ENCODE results near the gene MAPK8IP2.

MAPK8IP2 gene

DNA sequence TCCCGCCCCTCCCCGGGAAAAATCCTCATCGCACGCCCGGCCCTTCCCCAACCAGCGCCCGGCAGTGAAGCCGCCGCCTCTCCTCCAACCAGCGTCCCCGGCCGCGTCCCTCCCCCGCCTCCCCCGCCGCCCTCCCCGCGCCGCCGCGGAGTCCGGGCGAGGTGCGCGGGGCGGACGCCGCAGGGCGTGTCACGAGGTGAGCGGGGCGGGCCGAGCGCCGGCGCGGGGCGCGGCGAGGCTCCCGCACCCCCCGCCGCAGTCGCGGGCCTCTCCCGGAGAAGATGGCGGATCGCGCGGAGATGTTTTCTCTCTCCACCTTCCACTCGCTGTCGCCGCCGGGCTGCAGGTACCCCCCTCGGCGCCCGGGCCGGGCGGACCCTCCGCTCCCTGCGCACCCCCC is at the start of gene MAPK8IP2:
MAPK8IP2 (plus strand) TSS at position 256 of the 400 bp plus-strand sequence; CDS start at position 282, 26 bp downstream.
- peak; percentile 88 for DNase-seq

DNA sequence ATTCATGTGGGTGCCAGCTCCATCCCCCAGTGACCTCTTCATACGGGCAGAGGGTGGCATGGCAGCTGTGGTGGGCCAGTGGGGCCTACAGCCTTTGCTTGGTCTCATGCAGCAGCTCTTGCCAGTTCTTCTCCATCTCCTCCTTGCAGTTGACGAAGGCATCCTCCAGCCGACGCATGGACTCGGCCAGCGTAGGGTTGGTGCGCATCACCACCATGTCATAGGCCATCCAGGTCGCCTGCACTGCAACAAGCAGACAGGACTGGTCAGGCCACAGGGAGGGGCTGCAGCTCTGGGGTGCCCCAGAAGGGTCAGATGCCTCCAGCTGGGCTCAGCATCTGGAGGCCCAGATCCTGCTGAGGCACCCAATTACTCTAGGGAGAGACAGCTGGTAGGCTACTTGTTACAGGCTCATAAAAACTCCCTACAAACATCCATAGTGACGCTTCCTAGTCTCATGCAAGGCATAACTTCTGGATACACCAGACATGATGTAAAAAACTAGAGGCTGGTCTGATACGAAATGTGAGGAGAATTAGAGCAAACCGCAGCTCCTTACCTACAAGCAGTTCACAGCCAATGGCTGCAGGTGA is 49.3 kb upstream of the MAPK8IP2 start:
- DNase-seq: no peak

DNA sequence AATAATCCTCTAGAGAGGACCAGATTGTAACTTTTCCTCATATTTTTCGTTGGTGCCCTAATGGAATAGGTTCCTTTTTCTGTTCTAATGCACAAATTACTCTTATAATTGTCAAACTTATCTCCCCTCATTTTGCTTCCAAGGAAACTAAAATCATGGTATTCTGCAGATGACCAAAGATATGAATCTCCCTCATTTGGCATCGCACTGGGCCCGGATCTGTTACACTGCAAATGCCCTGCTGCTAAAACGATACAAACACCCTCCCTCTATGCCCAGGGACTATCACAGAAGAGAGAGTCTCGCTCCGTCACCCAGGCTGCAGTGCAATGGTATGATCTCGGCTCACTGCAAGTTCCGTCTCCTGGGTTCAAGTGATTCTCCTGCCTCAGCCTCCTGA is 47.3 kb upstream of the MAPK8IP2 start:
- no peak for DNase-seq

DNA sequence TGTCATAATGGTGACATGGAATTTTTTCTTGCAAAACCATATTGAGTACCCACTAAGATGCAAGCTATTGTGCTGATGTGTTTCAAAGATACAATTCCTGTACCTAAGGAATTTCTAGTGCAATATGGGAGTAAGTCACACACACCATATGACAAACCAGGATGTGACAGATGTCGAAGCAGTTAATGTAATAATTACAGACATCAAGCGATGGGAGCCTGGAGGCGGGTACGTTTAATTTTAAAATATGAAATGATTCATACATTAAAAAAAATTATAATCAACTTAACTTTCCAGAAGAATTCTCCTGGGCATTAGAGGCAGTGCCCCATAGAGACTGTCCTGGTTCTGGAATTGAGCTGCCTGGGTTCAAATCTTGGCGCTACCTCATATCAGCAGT is 43.9 kb upstream of the MAPK8IP2 start:
- DNase-seq: no peak

DNA sequence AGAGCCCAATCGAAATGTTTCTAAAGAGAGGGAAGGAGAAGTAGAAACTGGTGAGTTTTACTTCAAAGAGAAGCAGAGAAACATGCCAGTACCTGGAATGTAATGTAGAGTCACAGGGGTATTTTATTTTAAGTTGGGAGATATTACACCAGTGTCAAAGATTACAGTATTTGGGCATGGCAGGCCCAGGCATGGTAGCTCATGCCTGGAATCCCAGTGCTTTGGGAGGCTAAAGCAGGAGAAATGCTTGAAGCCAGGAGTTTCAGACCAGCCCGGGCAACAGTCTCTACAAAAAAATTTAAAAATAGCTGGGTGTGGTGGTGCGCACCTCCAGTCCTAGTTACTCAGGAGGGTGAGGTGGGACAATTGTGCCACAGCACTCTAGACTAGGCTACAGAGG is 40.6 kb upstream of the MAPK8IP2 start:
- DNase-seq: no peak

DNA sequence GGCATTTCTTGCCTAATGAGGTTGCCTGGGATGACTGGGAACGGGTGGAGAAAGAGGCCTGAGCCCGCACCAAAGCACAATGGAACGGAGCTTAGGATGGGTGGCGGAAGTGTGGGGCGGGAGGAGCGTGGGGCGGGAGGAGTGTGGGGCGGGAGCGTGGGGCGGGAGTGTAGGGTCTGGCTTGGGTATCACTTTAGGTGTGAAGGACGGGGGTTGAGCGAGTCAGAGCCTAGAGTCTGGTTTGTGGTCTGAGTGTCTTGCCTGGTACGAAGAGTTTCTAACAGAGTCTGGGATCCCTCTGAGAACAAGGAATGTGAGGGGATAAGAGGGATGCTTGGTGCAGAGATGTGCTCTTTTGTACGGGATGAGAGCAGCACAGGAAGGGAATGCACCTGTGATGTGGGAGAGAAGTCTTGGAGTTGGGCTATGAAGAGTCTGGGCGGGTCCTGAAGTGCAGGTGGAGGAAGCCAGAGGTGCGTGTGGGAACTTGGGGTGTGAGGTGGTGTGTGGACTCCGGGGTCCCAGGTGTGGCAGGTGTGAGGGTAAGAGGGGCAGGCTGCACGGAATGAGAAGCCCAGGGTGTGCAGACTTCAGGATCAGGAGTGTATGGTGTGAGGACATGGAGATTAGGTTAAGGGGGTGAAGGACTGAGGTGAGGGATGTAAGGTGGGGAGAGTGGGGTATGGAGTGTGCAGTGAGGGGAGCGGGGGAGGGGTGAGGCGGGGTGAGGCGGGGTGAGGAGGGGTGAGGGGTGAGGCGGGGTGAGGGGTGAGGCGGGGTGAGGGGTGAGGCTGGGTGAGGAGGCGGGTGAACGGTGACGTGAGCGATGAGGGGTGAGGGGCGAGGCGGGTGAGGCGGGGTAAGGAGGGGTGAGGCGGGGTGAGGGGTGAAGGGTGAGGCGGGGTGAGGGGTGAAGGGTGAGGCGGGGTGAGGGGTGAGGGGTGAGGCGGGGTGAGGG is 38.9 kb upstream of the MAPK8IP2 start:
- no peak for DNase-seq

DNA sequence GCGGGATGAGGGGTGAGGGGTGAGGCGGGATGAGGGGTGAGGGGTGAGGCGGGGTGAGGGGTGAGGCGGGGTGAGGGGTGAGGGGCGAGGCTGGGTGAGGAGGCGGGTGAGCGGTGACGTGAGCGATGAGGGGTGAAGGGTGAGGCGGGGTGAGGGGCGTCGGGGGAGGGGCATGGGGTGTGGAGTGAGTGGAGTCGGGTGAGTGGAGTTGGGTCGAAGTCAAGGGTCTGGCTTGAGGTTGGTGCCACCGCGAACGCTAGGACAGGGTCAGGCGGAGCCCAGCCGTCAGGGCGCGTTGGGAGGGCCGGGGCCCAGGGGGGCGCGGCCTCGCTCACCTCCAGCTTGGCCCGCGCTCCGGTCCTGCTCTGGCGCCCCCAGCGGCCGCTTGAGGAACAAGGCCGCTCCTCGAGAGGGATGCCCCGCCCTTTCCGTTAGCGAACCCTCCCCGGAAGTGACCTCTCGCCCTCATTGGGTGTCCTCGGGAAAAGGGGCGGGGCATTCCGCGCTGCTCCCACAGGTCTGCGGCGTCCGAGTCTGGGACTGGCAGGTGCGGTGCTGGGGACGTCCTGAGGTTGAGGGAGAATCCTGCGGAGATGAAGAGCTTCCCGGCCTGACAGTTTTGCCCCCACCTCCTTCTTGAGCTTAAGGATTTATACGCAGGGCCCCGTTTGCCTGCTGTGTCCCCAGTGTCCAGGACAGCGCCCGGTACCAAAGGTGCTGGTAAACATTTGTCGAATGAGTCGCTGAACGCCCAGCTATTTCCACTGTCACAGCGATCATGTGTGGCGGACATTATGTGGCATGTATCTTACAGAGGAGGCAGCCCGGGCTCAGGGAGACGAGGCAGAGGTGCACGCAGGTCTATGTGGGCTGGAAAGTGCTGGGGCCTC is 37.8 kb upstream of the MAPK8IP2 start, which contains the start of gene SYCE3:
SYCE3 (minus strand) TSS at position 397 of the 890 bp plus-strand sequence. CDS start 6,514 bp downstream, outside the sequence.
- peak; percentile 99 for DNase-seq

DNA sequence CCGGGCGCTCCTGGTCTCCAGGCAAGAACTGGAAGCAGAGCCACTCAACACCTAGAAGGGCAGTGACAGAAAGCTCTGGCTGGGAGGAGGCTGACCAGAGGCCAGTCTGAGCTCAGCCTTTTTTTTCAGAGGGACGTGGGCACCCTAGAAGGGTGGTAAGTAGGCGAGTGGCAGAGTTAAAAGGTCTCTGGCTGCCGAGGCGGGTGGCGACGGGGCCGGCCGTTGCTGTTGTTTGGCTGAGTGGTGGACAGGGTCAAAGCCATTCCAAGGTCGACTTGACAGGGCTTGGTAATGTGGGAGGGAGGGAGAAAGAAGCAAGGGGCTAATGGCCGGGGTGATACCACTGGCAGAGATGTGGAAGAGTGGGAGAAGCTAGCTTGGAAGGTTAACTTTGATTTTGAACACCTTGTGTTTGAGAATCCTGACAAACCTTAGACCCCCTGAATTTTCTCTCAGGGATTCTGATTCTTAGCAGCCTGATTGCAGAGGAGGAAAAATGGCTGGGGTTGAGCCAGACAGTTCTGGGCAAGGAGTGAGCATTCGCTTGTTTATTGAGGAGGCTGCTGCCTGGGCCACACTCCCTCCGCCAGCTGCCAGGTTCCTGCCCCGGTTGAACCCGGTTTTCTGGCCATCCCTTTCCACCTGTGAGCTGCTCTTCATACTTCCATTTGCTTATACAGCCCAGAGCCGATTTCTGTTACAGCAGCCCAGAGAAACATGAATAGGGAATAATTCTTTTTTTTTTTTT is 37.0 kb upstream of the MAPK8IP2 start:
- no peak for DNase-seq

DNA sequence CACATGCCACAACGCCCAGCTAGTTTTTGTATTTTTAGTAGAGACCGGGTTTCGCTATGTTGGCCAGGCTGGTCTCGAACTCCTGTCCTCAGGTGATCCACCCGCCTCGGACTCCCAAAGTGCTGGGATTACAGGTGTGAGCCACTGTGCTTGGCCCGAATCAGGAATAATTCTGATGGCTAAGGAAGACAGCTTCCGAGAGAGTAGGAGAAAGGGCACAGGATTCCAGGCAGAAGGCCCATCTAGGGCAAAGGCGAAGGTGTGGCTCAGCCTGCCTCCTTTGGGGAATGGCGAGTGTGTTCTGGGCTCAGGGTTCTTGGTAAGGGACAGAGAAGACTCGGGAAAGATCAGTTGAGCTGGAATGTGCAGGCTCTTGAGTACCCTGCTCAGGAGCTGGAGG is 36.3 kb upstream of the MAPK8IP2 start:
- DNase-seq: no peak

DNA sequence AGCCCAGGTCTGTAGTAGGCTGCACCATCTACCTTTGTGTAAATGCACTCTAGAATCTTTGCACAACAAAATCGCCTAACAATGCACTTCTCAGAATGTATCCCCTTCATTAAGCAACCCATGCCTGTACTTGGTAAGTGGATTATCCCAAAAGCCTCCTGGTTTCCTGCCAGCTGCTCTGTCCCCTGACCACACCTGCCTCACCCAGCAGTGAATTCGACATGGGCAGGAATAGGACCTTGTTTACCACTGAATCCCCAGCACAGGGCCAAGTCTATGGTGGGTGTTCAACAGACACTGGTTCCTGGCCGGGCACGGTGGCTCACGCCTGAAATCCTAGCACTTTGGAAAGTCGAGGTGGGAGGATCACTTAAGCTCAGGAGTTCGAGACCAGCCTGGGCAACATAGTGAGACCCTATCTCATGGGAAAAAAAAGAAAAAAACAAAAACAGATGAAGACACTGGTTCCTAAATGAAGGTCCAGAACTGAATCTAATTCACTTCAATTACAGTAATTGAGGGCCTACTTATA is 32.8 kb upstream of the MAPK8IP2 start:
- no peak for DNase-seq

DNA sequence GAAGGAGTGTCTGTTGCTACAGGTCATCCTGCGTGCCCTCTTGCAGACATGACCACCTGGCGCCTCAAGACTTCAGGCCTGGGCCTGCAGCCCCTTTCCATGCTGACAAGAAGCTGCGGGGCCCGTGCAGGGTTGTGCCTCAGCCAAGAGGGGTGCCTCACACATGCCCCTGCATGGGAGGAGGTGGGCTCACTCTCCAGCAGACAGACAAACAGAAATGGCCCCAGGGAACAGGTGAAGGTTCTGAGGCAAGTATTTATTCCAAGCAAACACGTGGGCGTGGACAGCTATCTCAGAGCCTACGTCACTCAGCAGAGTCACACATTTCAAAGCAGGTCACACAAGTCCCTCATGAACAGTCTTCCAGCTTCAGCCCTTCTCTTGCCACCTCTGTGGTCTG is 32.0 kb upstream of the MAPK8IP2 start:
- DNase-seq: no peak

DNA sequence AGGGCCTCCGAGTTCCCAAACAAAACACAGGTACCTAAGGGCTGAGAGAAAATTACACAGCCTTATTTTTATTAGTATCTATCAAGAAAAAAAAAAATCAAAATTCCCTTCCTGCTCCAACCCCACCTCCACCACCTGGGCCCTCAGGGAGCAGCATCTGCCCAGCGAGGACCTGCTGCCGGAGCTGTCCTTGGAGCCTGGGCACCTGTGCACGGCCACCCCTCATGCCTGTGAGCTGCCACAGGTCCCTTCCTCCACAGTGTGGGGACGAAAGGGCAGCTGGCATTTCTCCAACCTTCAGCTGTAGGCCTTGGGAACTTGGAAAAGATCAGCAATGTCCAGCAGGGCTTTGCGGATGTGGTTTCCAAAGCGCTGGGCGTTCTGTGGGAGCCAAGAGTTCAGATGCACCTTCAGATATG is 31.5 kb upstream of the MAPK8IP2 start:
- DNase-seq: no peak

DNA sequence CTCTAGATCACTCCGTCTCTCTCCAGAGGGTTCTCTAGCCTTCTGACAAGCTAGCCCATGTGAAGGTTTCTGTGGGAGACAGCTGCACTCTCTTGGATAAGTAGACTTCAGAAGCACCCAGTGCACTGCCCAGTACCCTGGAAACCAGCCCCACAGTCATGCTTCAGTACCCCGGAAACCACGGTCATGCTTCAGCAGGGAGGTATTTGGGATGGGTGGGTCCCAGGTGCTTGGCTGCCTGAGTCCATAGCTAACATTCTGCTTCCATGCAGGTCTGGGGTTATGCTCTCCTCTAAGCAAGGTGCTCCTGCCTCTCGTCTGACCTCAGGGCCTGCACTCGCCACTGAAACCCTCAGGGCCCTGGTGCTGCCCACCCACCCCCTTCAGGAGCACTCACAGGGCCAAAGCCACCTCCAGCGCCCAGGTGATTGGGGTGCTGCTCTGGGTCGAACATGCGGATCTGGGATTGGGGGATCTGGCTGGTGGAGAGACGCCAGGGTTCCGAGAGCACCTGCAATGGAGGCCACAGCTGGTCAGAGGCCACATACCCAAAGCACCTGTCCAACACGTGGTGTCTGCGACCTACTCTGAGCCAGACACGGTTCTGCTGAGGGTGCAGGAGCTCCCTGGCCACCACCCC is 30.6 kb upstream of the MAPK8IP2 start:
- DNase-seq: no peak

DNA sequence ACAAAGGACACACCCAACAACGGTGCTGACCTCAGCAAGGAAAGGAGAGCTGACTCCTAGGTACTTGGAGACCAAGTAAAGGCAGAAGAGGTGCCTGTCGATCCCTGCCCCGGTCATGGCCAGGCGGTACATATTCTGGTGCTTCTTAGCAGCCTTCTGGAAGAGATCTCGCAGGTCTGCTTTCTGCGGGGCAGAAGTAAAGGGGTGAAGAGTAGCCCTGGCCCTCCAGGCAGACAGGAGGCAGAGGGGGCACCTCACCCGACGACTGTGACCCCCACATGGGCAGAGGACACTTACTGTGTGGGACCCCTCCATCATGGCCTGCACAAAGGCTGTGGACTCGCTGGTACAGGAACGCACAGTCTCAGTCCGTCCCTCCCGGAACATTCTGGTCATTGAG is 29.7 kb upstream of the MAPK8IP2 start:
- no peak for DNase-seq

DNA sequence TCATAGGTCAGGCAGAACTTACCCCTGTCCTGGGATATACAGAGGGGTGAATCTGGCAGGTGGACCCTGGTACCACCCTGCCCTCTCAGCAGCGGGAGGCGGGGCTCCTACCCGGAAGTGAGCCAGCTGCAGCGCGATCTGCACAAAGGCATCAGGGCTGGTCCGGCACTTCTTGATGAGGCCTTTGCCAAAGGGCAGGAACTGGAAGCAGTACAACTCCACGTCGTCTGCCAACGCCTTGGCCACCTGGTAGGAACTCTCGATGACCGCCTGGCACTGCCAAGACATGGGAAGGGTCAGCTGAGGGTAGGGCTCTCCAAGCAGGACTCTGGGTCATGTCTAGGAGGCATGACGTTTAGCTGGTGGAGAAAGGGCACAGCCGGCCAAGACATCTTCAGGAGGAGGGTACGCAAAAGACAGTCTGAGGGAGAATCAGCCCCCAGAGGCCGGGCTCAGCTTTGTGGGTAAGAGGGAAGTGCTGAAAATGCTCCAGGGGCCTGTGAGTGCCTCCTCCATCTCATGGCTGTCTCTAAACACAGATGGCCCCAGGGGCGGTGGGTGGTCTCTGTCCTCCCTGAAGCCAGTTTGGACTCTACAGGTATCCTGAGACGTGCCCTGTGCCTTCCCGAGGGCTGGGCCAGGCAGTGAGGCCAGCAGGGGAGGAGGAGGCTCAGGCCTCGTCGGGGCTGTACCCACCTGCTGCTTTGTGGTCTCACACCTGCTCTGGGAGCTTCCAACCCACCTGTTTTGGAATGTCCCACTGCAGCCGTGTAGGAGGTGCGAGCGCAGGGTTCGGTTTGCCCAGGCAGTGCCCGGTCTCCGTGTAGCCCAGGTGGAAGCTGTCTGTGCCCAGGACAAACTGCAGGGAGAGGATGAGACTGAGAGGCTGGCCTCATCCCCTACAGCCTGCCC is 29.1 kb upstream of the MAPK8IP2 start:
- DNase-seq: no peak

DNA sequence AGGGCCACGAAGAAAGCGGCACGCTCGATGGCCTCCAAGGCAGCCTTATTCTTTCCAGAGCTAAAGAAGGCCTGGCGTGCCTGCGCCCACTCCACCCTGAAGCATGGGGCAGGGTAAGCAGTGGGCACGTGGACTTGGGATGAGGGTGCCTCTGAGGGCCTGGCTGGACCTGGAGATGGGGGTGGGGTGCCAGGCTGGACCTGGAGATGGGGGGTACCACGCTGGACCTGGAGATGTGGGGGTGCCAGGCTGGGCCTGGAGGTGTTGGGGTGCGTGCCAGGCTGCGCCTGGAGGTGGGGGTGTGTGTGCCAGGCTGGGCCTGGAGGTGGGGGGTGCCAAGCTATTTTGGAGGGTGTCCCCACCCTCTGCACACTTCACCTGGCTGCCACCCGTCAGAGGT is 27.6 kb upstream of the MAPK8IP2 start:
- DNase-seq: no peak

DNA sequence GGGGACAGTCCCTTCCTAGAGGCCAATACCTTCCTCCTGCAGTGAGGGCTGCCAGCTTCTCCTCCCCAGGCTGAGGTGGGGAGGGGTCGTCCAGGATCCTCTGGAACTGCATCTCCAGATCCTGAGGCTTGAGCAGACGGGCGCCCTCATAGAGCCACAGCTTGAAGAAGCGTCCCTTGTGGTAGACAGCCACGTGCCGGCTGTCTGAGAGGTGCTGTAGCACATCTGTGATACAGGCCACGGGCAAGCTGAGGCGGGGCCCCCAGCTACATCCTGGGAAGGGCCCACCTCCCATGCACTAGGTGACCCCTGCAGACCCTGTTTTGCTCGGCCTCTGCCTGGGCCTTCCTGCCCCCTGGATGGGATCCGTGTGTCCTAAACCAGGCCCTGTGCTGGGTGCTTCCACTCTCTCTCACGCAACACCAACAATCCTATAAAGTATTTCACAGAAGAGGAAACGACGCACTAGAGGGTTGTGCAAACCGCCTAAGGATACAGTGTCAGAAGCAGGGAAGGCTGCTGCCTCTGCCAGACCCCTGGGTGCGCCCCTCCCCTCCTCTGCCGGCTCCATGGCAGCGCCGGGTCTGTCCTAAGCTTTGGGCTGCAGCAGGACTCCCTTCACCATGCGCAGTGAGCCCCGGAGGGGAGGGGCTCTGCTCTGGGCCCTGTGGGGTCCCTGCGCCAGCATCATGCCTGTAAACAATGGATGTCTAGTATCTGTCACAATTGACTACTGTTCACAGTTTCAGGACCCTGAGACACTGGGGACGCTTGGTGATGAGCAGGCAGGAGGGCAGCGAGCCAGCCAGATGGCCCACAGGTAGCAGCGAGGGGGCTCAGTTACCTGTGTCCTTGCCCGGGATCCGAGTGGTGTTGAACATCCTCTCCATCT is 26.9 kb upstream of the MAPK8IP2 start:
- no peak for DNase-seq

DNA sequence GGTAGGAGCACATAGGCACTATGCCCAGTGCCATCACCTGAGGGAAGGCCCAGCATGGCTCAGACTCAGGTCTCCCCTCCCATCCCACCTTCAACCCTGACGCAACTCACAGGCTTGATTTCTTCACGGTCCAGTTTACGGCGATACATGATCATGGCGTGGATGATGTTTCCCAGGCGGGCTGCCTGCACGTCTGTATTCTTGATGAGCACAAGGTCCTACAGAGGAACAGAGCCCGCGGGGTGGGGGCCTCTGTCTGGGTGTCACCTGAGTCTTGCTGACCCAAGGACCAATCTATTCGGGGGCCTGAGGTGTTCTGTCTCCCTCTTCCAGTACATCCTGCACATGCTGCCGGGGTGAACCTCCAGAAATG is 26.2 kb upstream of the MAPK8IP2 start:
- DNase-seq: no peak

DNA sequence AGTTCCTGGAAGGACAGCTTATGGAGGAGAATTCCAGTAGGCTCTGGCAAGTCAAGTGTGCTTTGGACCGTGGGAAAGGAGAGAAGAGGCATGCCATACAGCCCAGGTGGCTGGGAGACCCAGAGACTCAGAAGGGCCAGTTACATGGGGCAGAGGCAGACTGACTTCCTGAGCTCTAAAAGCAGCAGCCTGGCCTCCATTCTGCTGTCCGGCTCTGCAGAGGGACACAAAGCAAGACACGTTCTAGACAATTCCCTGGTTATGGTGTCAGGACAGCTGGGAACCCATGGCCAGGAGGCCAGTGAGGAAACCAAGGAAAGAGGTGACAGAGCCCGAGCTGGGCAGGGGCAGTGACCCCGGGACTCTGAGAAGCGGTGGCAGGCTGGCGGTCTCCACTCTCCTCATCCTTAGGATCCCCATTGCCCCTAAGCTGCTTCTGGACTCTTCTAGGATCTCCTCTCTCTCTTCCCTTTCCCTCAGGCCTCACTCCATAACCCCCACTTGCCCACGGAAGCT is 25.1 kb upstream of the MAPK8IP2 start:
- DNase-seq: no peak

Data from NCI-H69 (cell line).